HEK293 (cell line): ENCODE measurements around the gene ANKRD60.

Experiments
- GFI1B ChIP-seq: fragments of 450-650 bp; formaldehyde crosslinking; IDR thresholded peaks from 2 replicates; pipeline ENCODE4 v1.5.1; 2016; ENCODE audit warnings: missing biosample characterization, missing genetic modification characterization
- GLIS1 ChIP-seq: fragments of 450-650 bp; formaldehyde crosslinking; IDR thresholded peaks from 2 replicates; pipeline ENCODE4 v1.5.1; 2016; ENCODE audit warnings: missing biosample characterization, missing genetic modification characterization
- HOXA7 ChIP-seq: sonication (generic); formaldehyde crosslinking; IDR thresholded peaks from 2 replicates; pipeline ENCODE4 v1.8.1; 2022; ENCODE audit warnings: missing genetic modification reagents, borderline replicate concordance
- SP3 ChIP-seq: fragments of 450-650 bp; formaldehyde crosslinking; IDR thresholded peaks from 2 replicates; pipeline ENCODE4 v1.5.1; 2016; ENCODE audit warnings: missing biosample characterization, missing genetic modification characterization
- YY1 ChIP-seq: fragments of 450-650 bp; formaldehyde crosslinking; IDR thresholded peaks from 2 replicates; pipeline ENCODE4 v1.5.1; 2018; ENCODE audit warnings: missing biosample characterization, missing genetic modification characterization
- ZBTB8A ChIP-seq: fragments of 450-650 bp; formaldehyde crosslinking; IDR thresholded peaks from 2 replicates; pipeline ENCODE4 v1.5.1; 2016; ENCODE audit warnings: missing biosample characterization, missing genetic modification characterization
- ZFP41 ChIP-seq: fragments of 450-650 bp; formaldehyde crosslinking; IDR thresholded peaks from 2 replicates; pipeline ENCODE4 v1.5.1; 2016; ENCODE audit warnings: missing biosample characterization, missing genetic modification characterization, borderline replicate concordance
- ZNF132 ChIP-seq: fragments of 450-650 bp; formaldehyde crosslinking; IDR thresholded peaks from 2 replicates; pipeline ENCODE4 v1.5.1; 2017; ENCODE audit warnings: missing biosample characterization, missing genetic modification characterization, borderline replicate concordance
- ZNF133 ChIP-seq: fragments of 450-650 bp; formaldehyde crosslinking; IDR thresholded peaks from 2 replicates; pipeline ENCODE4 v1.5.1; 2016; ENCODE audit warnings: missing biosample characterization, missing genetic modification characterization
- ZNF211 ChIP-seq: fragments of 450-650 bp; formaldehyde crosslinking; IDR thresholded peaks from 2 replicates; pipeline ENCODE4 v1.5.1; 2016; ENCODE audit warnings: low read depth, missing biosample characterization, missing genetic modification characterization
- ZNF335 ChIP-seq: fragments of 450-650 bp; formaldehyde crosslinking; conservative IDR thresholded peaks from 2 replicates; pipeline ENCODE4 v1.5.1; 2016; ENCODE audit warnings: missing biosample characterization, missing genetic modification characterization
- ZNF391 ChIP-seq: fragments of 450-650 bp; formaldehyde crosslinking; IDR thresholded peaks from 2 replicates; pipeline ENCODE4 v1.5.1; 2016; ENCODE audit warnings: low read depth, missing biosample characterization, missing genetic modification characterization, borderline replicate concordance
- ZNF394 ChIP-seq: fragments of 450-650 bp; formaldehyde crosslinking; IDR thresholded peaks from 2 replicates; pipeline ENCODE4 v1.5.1; 2016; ENCODE audit warnings: missing biosample characterization, missing genetic modification characterization, mild to moderate bottlenecking, moderate library complexity, borderline replicate concordance
- ZNF560 ChIP-seq: fragments of 450-650 bp; formaldehyde crosslinking; IDR thresholded peaks from 2 replicates; pipeline ENCODE4 v1.5.1; 2017; ENCODE audit warnings: missing biosample characterization, missing genetic modification characterization, borderline replicate concordance
- ZNF561 ChIP-seq: fragments of 450-650 bp; IDR thresholded peaks from 2 replicates; pipeline ENCODE4 v1.5.1; 2018; ENCODE audit warnings: missing biosample characterization, missing genetic modification characterization, borderline replicate concordance
- ZNF626 ChIP-seq: fragments of 450-650 bp; sonication (Bioruptor Pico); formaldehyde crosslinking; IDR thresholded peaks from 2 replicates; pipeline ENCODE4 v1.5.1; 2018; ENCODE audit warnings: missing biosample characterization, missing genetic modification characterization, inconsistent platforms
- ZNF654 ChIP-seq: fragments of 450-650 bp; formaldehyde crosslinking; IDR thresholded peaks from 2 replicates; pipeline ENCODE4 v1.5.1; 2016; ENCODE audit warnings: low read depth, missing biosample characterization, missing genetic modification characterization
- ZNF792 ChIP-seq: fragments of 450-650 bp; formaldehyde crosslinking; IDR thresholded peaks from 2 replicates; pipeline ENCODE4 v1.5.1; 2016; ENCODE audit warnings: missing biosample characterization, missing genetic modification characterization
- ZSCAN30 ChIP-seq: fragments of 450-650 bp; IDR thresholded peaks from 2 replicates; pipeline ENCODE4 v1.5.1; 2018; ENCODE audit warnings: missing biosample characterization, mild to moderate bottlenecking, missing genetic modification characterization, moderate library complexity
- TF ChIP-seq, protein P1 (sequence below): fragments of 450-650 bp; formaldehyde crosslinking; optimal IDR thresholded peaks from 2 replicates; pipeline ENCODE3; 2016; ENCODE audit warnings: missing biosample characterization, mild to moderate bottlenecking, missing genetic modification characterization
- TF ChIP-seq, protein P2 (sequence below): fragments of 450-650 bp; formaldehyde crosslinking; conservative IDR thresholded peaks from 2 replicates; pipeline ENCODE4 v1.5.1; 2016; ENCODE audit warnings: low read depth, missing biosample characterization, missing genetic modification characterization
- TF ChIP-seq, protein P3 (sequence below): fragments of 450-650 bp; formaldehyde crosslinking; IDR thresholded peaks from 2 replicates; pipeline ENCODE4 v1.5.1; 2016; ENCODE audit warnings: missing biosample characterization, missing genetic modification characterization
- TF ChIP-seq, protein P4 (sequence below): IDR thresholded peaks from 2 replicates; pipeline ENCODE4 v1.6.1; 2011; ENCODE audit warnings: mild to moderate bottlenecking, low read depth, low read length, borderline replicate concordance
- TF ChIP-seq, protein P5 (sequence below): fragments of 450-650 bp; formaldehyde crosslinking; IDR thresholded peaks from 2 replicates; pipeline ENCODE4 v1.5.1; 2016; ENCODE audit warnings: missing biosample characterization, missing genetic modification characterization
- TF ChIP-seq, protein P6 (sequence below): fragments of 450-650 bp; formaldehyde crosslinking; IDR thresholded peaks from 2 replicates; pipeline ENCODE4 v1.5.1; 2016; ENCODE audit warnings: missing biosample characterization, missing genetic modification characterization, low read depth

ANKRD60 gene

DNA sequence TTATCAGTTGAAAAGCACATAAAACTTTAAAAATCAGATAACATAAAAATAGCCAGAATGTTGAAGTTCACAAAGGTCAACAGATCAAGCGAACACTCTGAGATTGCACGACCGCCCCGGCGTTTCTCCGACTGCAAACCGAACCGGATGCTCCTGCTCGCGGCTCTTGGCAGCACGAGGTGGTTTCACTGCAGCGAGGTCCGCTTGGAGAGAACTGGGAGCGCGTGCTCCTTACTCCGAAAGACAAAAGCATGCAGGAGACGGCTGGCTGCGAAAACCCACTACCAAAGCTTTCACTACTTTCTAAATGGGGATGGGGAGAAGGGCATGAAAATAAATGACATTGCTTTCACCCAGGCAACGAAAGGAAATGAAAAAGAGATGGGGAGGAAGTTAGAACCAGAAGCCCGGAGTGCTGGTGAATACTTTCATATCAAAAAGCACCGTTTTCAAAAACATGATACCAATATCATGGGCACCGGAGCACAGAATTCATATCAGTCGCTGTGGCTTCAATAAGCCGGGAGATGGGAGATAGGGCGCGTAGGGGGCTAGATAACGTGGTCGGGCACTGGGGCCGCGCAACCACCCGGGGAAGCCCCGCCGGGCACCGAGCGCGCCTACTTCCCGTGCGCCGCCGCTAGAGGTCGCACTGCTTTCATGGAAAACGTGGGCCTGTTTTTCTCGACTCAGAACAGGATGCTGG lies 8.3 kb upstream of the ANKRD60 start (continued):
- TF ChIP-seq, protein P1, sequence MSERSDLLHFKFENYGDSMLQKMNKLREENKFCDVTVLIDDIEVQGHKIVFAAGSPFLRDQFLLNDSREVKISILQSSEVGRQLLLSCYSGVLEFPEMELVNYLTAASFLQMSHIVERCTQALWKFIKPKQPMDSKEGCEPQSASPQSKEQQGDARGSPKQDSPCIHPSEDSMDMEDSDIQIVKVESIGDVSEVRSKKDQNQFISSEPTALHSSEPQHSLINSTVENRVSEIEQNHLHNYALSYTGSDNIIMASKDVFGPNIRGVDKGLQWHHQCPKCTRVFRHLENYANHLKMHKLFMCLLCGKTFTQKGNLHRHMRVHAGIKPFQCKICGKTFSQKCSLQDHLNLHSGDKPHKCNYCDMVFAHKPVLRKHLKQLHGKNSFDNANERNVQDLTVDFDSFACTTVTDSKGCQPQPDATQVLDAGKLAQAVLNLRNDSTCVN = peak; percentile 89
- TF ChIP-seq ZNF626 (tag by site-specific recombination) (no peak), GLIS1 (tag by site-specific recombination) (0 out of 2 replicates have a peak, but pooled peaks have one; percentile 6), ZNF132 (tag by site-specific recombination) (no peak), HOXA7 (CRISPR knock-in tag) (no peak), ZNF654 (tag by site-specific recombination) (peak; percentile 88), ZSCAN30 (tag by site-specific recombination) (peak; percentile 55), ZNF391 (tag by site-specific recombination) (no peak; the same call in 1 of the 2 replicates), SP3 (no peak), ZNF335 (tag by site-specific recombination) (peak; percentile 74), ZNF560 (tag by site-specific recombination) (no peak), ZNF133 (tag by site-specific recombination) (no peak), ZFP41 (no peak), ZNF792 (tag by site-specific recombination) (no peak), YY1 (tag by site-specific recombination) (no peak), ZNF211 (tag by site-specific recombination) (no peak), ZNF394 (tag by site-specific recombination) (no peak), GFI1B (tag by site-specific recombination) (no peak), ZBTB8A (peak; percentile 94), ZNF561 (tag by site-specific recombination) (peak; percentile 70; the same call in 1 of the 2 replicates)
- TF ChIP-seq, protein P2, sequence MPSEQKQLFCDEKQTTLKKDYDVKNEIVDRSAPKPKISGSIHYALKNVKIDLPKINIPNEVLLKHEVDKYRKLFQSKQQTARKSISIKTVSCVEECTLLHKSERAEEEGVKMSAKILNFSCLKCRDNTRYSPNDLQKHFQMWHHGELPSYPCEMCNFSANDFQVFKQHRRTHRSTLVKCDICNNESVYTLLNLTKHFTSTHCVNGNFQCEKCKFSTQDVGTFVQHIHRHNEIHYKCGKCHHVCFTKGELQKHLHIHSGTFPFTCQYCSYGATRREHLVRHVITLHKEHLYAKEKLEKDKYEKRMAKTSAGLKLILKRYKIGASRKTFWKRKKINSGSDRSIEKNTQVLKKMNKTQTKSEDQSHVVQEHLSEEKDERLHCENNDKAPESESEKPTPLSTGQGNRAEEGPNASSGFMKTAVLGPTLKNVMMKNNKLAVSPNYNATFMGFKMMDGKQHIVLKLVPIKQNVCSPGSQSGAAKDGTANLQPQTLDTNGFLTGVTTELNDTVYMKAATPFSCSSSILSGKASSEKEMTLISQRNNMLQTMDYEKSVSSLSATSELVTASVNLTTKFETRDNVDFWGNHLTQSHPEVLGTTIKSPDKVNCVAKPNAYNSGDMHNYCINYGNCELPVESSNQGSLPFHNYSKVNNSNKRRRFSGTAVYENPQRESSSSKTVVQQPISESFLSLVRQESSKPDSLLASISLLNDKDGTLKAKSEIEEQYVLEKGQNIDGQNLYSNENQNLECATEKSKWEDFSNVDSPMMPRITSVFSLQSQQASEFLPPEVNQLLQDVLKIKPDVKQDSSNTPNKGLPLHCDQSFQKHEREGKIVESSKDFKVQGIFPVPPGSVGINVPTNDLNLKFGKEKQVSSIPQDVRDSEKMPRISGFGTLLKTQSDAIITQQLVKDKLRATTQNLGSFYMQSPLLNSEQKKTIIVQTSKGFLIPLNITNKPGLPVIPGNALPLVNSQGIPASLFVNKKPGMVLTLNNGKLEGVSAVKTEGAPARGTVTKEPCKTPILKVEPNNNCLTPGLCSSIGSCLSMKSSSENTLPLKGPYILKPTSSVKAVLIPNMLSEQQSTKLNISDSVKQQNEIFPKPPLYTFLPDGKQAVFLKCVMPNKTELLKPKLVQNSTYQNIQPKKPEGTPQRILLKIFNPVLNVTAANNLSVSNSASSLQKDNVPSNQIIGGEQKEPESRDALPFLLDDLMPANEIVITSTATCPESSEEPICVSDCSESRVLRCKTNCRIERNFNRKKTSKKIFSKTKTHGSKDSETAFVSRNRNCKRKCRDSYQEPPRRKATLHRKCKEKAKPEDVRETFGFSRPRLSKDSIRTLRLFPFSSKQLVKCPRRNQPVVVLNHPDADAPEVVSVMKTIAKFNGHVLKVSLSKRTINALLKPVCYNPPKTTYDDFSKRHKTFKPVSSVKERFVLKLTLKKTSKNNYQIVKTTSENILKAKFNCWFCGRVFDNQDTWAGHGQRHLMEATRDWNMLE (tag by site-specific recombination) = no peak
- TF ChIP-seq, protein P3, sequence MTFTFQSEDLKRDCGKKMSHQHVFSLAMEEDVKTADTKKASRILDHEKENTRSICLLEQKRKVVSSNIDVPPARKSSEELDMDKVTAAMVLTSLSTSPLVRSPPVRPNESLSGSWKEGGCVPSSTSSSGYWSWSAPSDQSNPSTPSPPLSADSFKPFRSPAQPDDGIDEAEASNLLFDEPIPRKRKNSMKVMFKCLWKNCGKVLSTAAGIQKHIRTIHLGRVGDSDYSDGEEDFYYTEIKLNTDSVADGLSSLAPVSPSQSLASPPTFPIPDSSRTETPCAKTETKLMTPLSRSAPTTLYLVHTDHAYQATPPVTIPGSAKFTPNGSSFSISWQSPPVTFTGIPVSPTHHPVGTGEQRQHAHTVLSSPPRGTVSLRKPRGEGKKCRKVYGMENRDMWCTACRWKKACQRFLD (tag by site-specific recombination) = no peak
- TF ChIP-seq, protein P4, sequence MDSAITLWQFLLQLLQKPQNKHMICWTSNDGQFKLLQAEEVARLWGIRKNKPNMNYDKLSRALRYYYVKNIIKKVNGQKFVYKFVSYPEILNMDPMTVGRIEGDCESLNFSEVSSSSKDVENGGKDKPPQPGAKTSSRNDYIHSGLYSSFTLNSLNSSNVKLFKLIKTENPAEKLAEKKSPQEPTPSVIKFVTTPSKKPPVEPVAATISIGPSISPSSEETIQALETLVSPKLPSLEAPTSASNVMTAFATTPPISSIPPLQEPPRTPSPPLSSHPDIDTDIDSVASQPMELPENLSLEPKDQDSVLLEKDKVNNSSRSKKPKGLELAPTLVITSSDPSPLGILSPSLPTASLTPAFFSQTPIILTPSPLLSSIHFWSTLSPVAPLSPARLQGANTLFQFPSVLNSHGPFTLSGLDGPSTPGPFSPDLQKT = no peak
- TF ChIP-seq, protein P5, sequence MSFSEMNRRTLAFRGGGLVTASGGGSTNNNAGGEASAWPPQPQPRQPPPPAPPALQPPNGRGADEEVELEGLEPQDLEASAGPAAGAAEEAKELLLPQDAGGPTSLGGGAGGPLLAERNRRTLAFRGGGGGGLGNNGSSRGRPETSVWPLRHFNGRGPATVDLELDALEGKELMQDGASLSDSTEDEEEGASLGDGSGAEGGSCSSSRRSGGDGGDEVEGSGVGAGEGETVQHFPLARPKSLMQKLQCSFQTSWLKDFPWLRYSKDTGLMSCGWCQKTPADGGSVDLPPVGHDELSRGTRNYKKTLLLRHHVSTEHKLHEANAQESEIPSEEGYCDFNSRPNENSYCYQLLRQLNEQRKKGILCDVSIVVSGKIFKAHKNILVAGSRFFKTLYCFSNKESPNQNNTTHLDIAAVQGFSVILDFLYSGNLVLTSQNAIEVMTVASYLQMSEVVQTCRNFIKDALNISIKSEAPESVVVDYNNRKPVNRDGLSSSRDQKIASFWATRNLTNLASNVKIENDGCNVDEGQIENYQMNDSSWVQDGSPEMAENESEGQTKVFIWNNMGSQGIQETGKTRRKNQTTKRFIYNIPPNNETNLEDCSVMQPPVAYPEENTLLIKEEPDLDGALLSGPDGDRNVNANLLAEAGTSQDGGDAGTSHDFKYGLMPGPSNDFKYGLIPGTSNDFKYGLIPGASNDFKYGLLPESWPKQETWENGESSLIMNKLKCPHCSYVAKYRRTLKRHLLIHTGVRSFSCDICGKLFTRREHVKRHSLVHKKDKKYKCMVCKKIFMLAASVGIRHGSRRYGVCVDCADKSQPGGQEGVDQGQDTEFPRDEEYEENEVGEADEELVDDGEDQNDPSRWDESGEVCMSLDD (tag by site-specific recombination) = no peak
- TF ChIP-seq, protein P6, sequence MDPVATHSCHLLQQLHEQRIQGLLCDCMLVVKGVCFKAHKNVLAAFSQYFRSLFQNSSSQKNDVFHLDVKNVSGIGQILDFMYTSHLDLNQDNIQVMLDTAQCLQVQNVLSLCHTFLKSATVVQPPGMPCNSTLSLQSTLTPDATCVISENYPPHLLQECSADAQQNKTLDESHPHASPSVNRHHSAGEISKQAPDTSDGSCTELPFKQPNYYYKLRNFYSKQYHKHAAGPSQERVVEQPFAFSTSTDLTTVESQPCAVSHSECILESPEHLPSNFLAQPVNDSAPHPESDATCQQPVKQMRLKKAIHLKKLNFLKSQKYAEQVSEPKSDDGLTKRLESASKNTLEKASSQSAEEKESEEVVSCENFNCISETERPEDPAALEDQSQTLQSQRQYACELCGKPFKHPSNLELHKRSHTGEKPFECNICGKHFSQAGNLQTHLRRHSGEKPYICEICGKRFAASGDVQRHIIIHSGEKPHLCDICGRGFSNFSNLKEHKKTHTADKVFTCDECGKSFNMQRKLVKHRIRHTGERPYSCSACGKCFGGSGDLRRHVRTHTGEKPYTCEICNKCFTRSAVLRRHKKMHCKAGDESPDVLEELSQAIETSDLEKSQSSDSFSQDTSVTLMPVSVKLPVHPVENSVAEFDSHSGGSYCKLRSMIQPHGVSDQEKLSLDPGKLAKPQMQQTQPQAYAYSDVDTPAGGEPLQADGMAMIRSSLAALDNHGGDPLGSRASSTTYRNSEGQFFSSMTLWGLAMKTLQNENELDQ (tag by site-specific recombination) = no peak
